GM23338 (cell line): Measurements from ENCODE around the gene THSD4. TPM values are rescaled to one million over a fixed set of nuclear protein-coding genes. Genes with fewer than 3 reads are reported as not detected.

ENCODE experiments used
- ATAC-seq: fragments of 200-7000 bp; cut with Tn5 transposase; 3 replicates; pipeline ENCODE4 v1.9.1; 2020
- DNase-seq: peaks from one replicate; pipeline ENCODE4 v3.0.0-alpha.2; 2015; ENCODE audit warnings: low spot score
- H2AFZ ChIP-seq: fragments of 200-600 bp; sonication (generic); 2 replicates; pipeline ENCODE4 v1.8.0; 2016; ENCODE audit warnings: antibody characterized with exemption, mild to moderate bottlenecking, moderate library complexity
- H3F3A ChIP-seq: fragments of 200-600 bp; sonication (generic); replicated peaks from 2 replicates; pipeline ENCODE4 v1.8.0; 2017; ENCODE audit warnings: antibody characterized with exemption, mixed run types, low read depth
- H3K27ac ChIP-seq: fragments of 200-600 bp; sonication (generic); 2 replicates; pipeline ENCODE4 v1.6.1; 2016; ENCODE audit warnings: low read depth
- H3K27me3 ChIP-seq: fragments of 200-600 bp; sonication (generic); 2 replicates; pipeline ENCODE4 v1.8.0; 2016; ENCODE audit warnings: mild to moderate bottlenecking, mixed run types, moderate library complexity; ENCODE audit not compliant: insufficient read depth
- H3K36me3 ChIP-seq: fragments of 200-600 bp; sonication (generic); 2 replicates; pipeline ENCODE4 v1.8.0; 2016; ENCODE audit warnings: mild to moderate bottlenecking; ENCODE audit not compliant: insufficient read depth
- H3K4me1 ChIP-seq: fragments of 200-600 bp; sonication (generic); 2 replicates; pipeline ENCODE4 v1.8.0; 2016; ENCODE audit warnings: mild to moderate bottlenecking, moderate library complexity; ENCODE audit not compliant: insufficient read depth
- H3K4me2 ChIP-seq: fragments of 200-600 bp; sonication (generic); 2 replicates; pipeline ENCODE4 v1.7.1; 2017; ENCODE audit warnings: mixed run types
- H3K4me3 ChIP-seq: fragments of 200-600 bp; sonication (generic); 2 replicates; pipeline ENCODE4 v1.6.1; 2016; ENCODE audit warnings: mixed run types
- H3K79me2 ChIP-seq: fragments of 200-600 bp; sonication (generic); replicated peaks from 2 replicates; pipeline ENCODE4 v1.8.0; 2017; ENCODE audit warnings: mild to moderate bottlenecking; ENCODE audit not compliant: insufficient read depth
- H3K9me2 ChIP-seq: fragments of 200-600 bp; sonication (generic); 2 replicates; pipeline ENCODE4 v1.8.0; 2017; ENCODE audit not compliant: insufficient read depth
- H4K20me1 ChIP-seq: fragments of 200-600 bp; sonication (generic); replicated peaks from 2 replicates; pipeline ENCODE4 v1.8.0; 2017; ENCODE audit warnings: mild to moderate bottlenecking; ENCODE audit not compliant: insufficient read depth
- H3K27ac Mint-ChIP-seq: 2 replicates; pipeline ENCODE4 v1.8.0; 2020; ENCODE audit warnings: inconsistent platforms, mild to moderate bottlenecking, moderate library complexity, mixed read lengths
- H3K27me3 Mint-ChIP-seq: 3 replicates; pipeline ENCODE4 v1.8.0; 2022; ENCODE audit warnings: low read depth, mild to moderate bottlenecking, moderate library complexity, mixed read lengths, inconsistent platforms; ENCODE audit not compliant: insufficient read depth, poor library complexity
- H3K36me3 Mint-ChIP-seq: 3 replicates; pipeline ENCODE4 v1.8.0; 2021; ENCODE audit warnings: low read depth, mild to moderate bottlenecking, inconsistent platforms, moderate library complexity, mixed read lengths
- H3K4me1 Mint-ChIP-seq: 3 replicates; pipeline ENCODE4 v1.8.0; 2020; ENCODE audit warnings: mild to moderate bottlenecking, inconsistent platforms, mixed read lengths
- H3K4me3 Mint-ChIP-seq: 3 replicates; pipeline ENCODE4 v1.8.0; 2021; ENCODE audit warnings: moderate library complexity, mild to moderate bottlenecking, inconsistent platforms, mixed read lengths
- H3K9me3 Mint-ChIP-seq: 3 replicates; pipeline ENCODE4 v1.8.0; 2020; ENCODE audit warnings: moderate library complexity, mild to moderate bottlenecking, inconsistent platforms, mixed read lengths
- CREB1 ChIP-seq: fragments of 250-450 bp; sonication (Bioruptor Pico); IDR thresholded peaks from 2 replicates; pipeline ENCODE4 v1.5.0; 2020; ENCODE audit warnings: low read depth, mild to moderate bottlenecking, moderate library complexity
- EZH2 ChIP-seq: fragments of 200-600 bp; sonication (generic); IDR thresholded peaks from one replicate; pipeline ENCODE4 v1.8.0; 2017; ENCODE audit warnings: antibody characterized with exemption, mild to moderate bottlenecking, low read depth; ENCODE audit not compliant: unreplicated experiment
- EZH2phosphoT487 ChIP-seq: fragments of 200-600 bp; sonication (generic); IDR thresholded peaks from one replicate; pipeline ENCODE4 v1.8.1; 2018; ENCODE audit warnings: antibody characterized with exemption; ENCODE audit not compliant: unreplicated experiment
- JUNB ChIP-seq: IDR thresholded peaks from one replicate; pipeline ENCODE4 v1.6.1; 2016; ENCODE audit warnings: antibody characterized with exemption; ENCODE audit not compliant: unreplicated experiment
- NANOG ChIP-seq: IDR thresholded peaks from 2 replicates; pipeline ENCODE4 v1.6.1; 2016; ENCODE audit warnings: antibody characterized with exemption, borderline replicate concordance
- POLR2AphosphoS5 ChIP-seq: IDR thresholded peaks from 2 replicates; pipeline ENCODE4 v1.6.1; 2016; ENCODE audit warnings: antibody characterized with exemption, low read depth
- STAT1 ChIP-seq: IDR thresholded peaks from one replicate; pipeline ENCODE4 v1.6.1; 2016; ENCODE audit warnings: antibody characterized with exemption; ENCODE audit not compliant: unreplicated experiment
- ZNF114 ChIP-seq: fragments of 250-450 bp; sonication (Bioruptor Pico); IDR thresholded peaks from 2 replicates; pipeline ENCODE4 v1.5.0; 2020; ENCODE audit warnings: mild to moderate bottlenecking, moderate library complexity
- ZNF331 ChIP-seq: fragments of 250-450 bp; sonication (Bioruptor Pico); IDR thresholded peaks from 2 replicates; pipeline ENCODE4 v1.5.0; 2020; ENCODE audit warnings: low read depth, mild to moderate bottlenecking, moderate library complexity
- polyA plus RNA-seq: library from polyadenylated mRNA; unstranded; fragments of >200 nt; fragmentation: Nextera tagmentation; extraction: Ambion mirVana; gene quantifications from 2 replicates; pipeline ENCODE4 v1.2.1, GENCODE V29; 2016
- total RNA-seq: library from RNA; depleted of rRNA; stranded (reverse); fragments of >200 nt; shearing (Covaris generic); gene quantifications from 2 replicates; pipeline ENCODE4 v1.2.3, GENCODE V29; 2014
- TF ChIP-seq, protein P1 (sequence below): fragments of 250-450 bp; sonication (Bioruptor Pico); IDR thresholded peaks from 2 replicates; pipeline ENCODE4 v1.5.0; 2020; ENCODE audit warnings: mild to moderate bottlenecking, moderate library complexity
- TF ChIP-seq, protein P2 (sequence below), 2 experiments: fragments of 200-600 bp in 1 of 2; sonication (generic) in 1 of 2; conservative IDR thresholded peaks; 2 replicates each; pipeline versions ENCODE4 v1.5.1 to v1.6.1; 2016 to 2017; ENCODE audit warnings: antibody characterized with exemption in 2 of 2, low read depth in 2 of 2, mild to moderate bottlenecking in 2 of 2, moderate library complexity in 1 of 2
- TF ChIP-seq, protein P3 (sequence below): IDR thresholded peaks from 2 replicates; pipeline ENCODE4 v1.6.1; 2016; ENCODE audit warnings: antibody characterized with exemption

Gene THSD4
- total and polyA plus RNA-seq, 2 experiments from 2014 or later, result 2.0 to 7.4 TPM

- Histone ChIP-seq H3K4me2 (no peak overlapping the region), H3K27ac (no peak overlapping the region), H3K79me2 (no peaks in the 10 kb centered on the region), H2AFZ (no peak overlapping the region), H3K27me3 (no peaks in the 10 kb centered on the region), H3K4me3 (no peak overlapping the region), H3K36me3 (no peaks in the 10 kb centered on the region), H3K4me1 (no peaks in the 10 kb centered on the region), H3K9me2 (no peaks in the 10 kb centered on the region), H3F3A (no peaks in the 10 kb centered on the region), H4K20me1 (no peaks in the 10 kb centered on the region)
- ATAC-seq, result no peak
- no peak overlapping the region for H3K4me3 Mint-ChIP-seq
- peaks cover 3% of the 10 kb centered on the region for H3K27me3 Mint-ChIP-seq
- no peak for TF ChIP-seq POLR2AphosphoS5
- DNase-seq, result no peak
- no peak overlapping the region for H3K27ac Mint-ChIP-seq
- peaks cover 2% of the 10 kb centered on the region; the same call in 1 of the 3 replicates for H3K4me1 Mint-ChIP-seq
- H3K9me3 Mint-ChIP-seq, result no peaks in the 10 kb centered on the region
- H3K36me3 Mint-ChIP-seq, result no peaks in the 10 kb centered on the region
Measured at GRCh38 chr15:71422530-71423259, 307.4 kb downstream of the THSD4 start.

DNA sequence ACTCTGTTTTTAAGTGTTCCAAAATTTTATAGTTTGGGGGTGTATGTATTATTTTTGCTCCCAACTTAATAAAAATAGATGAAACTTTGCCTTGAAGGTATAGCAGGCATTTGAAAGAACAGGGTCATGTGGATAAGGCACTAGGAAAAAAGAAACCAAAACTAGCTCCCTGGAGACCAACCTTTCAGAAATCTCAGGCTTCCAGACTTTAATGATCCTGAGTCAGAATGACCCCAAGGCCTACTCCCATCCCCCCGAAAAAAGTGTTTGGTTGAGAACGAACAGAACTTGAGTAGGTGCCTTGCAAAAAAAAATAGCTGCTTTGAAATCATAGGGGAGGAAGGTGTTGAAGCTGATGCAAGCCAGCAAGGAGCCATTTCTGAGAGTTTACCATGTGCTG lies 309.5 kb downstream of the THSD4 start:
- H3K4me3 Mint-ChIP-seq, result no peak overlapping the region
- H3K9me3 Mint-ChIP-seq, result no peaks in the 10 kb centered on the region
- no peaks in the 10 kb centered on the region for H3K27me3 ChIP-seq
- H3K79me2 ChIP-seq, result no peaks in the 10 kb centered on the region
- H3K4me2 ChIP-seq, result no peak overlapping the region
- ATAC-seq (no peak), DNase-seq (no peak)
- peaks cover 3% of the 10 kb centered on the region for H3K27me3 Mint-ChIP-seq
- no peaks in the 10 kb centered on the region for H4K20me1 ChIP-seq
- no peak overlapping the region for H2AFZ ChIP-seq
- no peak overlapping the region for H3K27ac Mint-ChIP-seq
- no peaks in the 10 kb centered on the region for H3K9me2 ChIP-seq
- no peaks in the 10 kb centered on the region for H3F3A ChIP-seq
- H3K4me1 Mint-ChIP-seq, result peaks cover 15% of the 10 kb centered on the region
- no peak overlapping the region for H3K4me3 ChIP-seq
- no peak overlapping the region for H3K27ac ChIP-seq
- H3K4me1 ChIP-seq, result peaks cover 12% of the 10 kb centered on the region
- H3K36me3 Mint-ChIP-seq, result no peaks in the 10 kb centered on the region
- H3K36me3 ChIP-seq, result no peaks in the 10 kb centered on the region
- TF ChIP-seq EZH2phosphoT487 (no peak), JUNB (no peak), NANOG (no peak), CREB1 (CRISPR knock-in tag) (no peak), ZNF114 (no peak), EZH2 (no peak), ZNF331 (CRISPR knock-in tag) (no peak), POLR2AphosphoS5 (no peak), STAT1 (no peak)
- TF ChIP-seq, protein P1, sequence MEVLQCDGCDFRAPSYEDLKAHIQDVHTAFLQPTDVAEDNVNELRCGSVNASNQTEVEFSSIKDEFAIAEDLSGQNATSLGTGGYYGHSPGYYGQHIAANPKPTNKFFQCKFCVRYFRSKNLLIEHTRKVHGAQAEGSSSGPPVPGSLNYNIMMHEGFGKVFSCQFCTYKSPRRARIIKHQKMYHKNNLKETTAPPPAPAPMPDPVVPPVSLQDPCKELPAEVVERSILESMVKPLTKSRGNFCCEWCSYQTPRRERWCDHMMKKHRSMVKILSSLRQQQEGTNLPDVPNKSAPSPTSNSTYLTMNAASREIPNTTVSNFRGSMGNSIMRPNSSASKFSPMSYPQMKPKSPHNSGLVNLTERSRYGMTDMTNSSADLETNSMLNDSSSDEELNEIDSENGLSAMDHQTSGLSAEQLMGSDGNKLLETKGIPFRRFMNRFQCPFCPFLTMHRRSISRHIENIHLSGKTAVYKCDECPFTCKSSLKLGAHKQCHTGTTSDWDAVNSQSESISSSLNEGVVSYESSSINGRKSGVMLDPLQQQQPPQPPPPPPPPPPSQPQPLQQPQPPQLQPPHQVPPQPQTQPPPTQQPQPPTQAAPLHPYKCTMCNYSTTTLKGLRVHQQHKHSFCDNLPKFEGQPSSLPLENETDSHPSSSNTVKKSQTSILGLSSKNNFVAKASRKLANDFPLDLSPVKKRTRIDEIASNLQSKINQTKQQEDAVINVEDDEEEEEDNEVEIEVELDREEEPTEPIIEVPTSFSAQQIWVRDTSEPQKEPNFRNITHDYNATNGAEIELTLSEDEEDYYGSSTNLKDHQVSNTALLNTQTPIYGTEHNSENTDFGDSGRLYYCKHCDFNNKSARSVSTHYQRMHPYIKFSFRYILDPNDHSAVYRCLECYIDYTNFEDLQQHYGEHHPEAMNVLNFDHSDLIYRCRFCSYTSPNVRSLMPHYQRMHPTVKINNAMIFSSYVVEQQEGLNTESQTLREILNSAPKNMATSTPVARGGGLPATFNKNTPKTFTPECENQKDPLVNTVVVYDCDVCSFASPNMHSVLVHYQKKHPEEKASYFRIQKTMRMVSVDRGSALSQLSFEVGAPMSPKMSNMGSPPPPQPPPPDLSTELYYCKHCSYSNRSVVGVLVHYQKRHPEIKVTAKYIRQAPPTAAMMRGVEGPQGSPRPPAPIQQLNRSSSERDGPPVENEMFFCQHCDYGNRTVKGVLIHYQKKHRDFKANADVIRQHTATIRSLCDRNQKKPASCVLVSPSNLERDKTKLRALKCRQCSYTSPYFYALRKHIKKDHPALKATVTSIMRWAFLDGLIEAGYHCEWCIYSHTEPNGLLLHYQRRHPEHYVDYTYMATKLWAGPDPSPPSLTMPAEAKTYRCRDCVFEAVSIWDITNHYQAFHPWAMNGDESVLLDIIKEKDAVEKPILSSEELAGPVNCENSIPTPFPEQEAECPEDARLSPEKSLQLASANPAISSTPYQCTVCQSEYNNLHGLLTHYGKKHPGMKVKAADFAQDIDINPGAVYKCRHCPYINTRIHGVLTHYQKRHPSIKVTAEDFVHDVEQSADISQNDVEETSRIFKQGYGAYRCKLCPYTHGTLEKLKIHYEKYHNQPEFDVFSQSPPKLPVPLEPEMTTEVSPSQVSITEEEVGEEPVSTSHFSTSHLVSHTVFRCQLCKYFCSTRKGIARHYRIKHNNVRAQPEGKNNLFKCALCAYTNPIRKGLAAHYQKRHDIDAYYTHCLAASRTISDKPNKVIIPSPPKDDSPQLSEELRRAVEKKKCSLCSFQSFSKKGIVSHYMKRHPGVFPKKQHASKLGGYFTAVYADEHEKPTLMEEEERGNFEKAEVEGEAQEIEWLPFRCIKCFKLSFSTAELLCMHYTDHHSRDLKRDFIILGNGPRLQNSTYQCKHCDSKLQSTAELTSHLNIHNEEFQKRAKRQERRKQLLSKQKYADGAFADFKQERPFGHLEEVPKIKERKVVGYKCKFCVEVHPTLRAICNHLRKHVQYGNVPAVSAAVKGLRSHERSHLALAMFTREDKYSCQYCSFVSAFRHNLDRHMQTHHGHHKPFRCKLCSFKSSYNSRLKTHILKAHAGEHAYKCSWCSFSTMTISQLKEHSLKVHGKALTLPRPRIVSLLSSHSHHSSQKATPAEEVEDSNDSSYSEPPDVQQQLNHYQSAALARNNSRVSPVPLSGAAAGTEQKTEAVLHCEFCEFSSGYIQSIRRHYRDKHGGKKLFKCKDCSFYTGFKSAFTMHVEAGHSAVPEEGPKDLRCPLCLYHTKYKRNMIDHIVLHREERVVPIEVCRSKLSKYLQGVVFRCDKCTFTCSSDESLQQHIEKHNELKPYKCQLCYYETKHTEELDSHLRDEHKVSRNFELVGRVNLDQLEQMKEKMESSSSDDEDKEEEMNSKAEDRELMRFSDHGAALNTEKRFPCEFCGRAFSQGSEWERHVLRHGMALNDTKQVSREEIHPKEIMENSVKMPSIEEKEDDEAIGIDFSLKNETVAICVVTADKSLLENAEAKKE (CRISPR knock-in tag), result no peak
- TF ChIP-seq, protein P2, sequence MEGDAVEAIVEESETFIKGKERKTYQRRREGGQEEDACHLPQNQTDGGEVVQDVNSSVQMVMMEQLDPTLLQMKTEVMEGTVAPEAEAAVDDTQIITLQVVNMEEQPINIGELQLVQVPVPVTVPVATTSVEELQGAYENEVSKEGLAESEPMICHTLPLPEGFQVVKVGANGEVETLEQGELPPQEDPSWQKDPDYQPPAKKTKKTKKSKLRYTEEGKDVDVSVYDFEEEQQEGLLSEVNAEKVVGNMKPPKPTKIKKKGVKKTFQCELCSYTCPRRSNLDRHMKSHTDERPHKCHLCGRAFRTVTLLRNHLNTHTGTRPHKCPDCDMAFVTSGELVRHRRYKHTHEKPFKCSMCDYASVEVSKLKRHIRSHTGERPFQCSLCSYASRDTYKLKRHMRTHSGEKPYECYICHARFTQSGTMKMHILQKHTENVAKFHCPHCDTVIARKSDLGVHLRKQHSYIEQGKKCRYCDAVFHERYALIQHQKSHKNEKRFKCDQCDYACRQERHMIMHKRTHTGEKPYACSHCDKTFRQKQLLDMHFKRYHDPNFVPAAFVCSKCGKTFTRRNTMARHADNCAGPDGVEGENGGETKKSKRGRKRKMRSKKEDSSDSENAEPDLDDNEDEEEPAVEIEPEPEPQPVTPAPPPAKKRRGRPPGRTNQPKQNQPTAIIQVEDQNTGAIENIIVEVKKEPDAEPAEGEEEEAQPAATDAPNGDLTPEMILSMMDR (conservative IDR thresholded peaks at IDR 0.05; ENCODE audit: low read depth in 2 of 2), result no peak
- TF ChIP-seq, protein P3, sequence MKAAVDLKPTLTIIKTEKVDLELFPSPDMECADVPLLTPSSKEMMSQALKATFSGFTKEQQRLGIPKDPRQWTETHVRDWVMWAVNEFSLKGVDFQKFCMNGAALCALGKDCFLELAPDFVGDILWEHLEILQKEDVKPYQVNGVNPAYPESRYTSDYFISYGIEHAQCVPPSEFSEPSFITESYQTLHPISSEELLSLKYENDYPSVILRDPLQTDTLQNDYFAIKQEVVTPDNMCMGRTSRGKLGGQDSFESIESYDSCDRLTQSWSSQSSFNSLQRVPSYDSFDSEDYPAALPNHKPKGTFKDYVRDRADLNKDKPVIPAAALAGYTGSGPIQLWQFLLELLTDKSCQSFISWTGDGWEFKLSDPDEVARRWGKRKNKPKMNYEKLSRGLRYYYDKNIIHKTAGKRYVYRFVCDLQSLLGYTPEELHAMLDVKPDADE, result no peak
